Testis (tissue), 3 donors: ENCODE data around the gene LPAR1. TPM values are rescaled to one million over a fixed set of nuclear protein-coding genes. Genes with fewer than 3 reads are reported as not detected.

Source experiments
- DNase-seq: peaks from one replicate; pipeline ENCODE4 v3.0.0-alpha.2; 2019
- H3K27ac ChIP-seq, 2 donors: fragments of 200-600 bp; sonication (generic); one replicate each; pipeline ENCODE4 v1.5.1; 2019
- H3K27me3 ChIP-seq: fragments of 200-600 bp; sonication (generic); one replicate; pipeline ENCODE4 v1.5.1; 2019
- H3K36me3 ChIP-seq: fragments of 200-600 bp; sonication (generic); one replicate; pipeline ENCODE4 v1.5.1; 2017; ENCODE audit warnings: low read depth; ENCODE audit errors: missing control alignments
- H3K4me1 ChIP-seq: fragments of 200-600 bp; sonication (generic); one replicate; pipeline ENCODE4 v1.5.1; 2019
- H3K4me3 ChIP-seq, 2 donors: fragments of 200-600 bp; sonication (generic); one replicate each; pipeline ENCODE4 v1.5.1; 2017 to 2019
- H3K9me3 ChIP-seq: fragments of 200-600 bp; sonication (generic); one replicate; pipeline ENCODE4 v1.5.1; 2017
- CTCF ChIP-seq, 3 experiments: fragments of 450-650 bp in 2 of 3; fragments of 200-600 bp in 1 of 3; sonication (generic) in 1 of 3; IDR thresholded peaks; one replicate each; pipeline ENCODE4 v1.5.1; 2016 to 2019; ENCODE audit warnings: antibody characterized with exemption in 3 of 3, mild to moderate bottlenecking in 2 of 3, moderate library complexity in 1 of 3
- POLR2A ChIP-seq: fragments of 450-650 bp; IDR thresholded peaks from one replicate; pipeline ENCODE4 v1.6.1; 2017; ENCODE audit warnings: antibody characterized with exemption, mild to moderate bottlenecking, moderate library complexity
- WGBS, 2 donors: methylation state at CpG; one replicate each; pipeline ENCODE4 v1.1.5; 2018; 5-methylcytosine and 5-hydroxymethylcytosine counted together
- intact Hi-C: fragments of 100-400 bp; cut with DNase I; formaldehyde crosslinking; loops from one replicate; pipeline ENCODE4 v1.15.1; 2023; ENCODE audit warnings: low total_unique reads
- polyA plus RNA-seq: library from polyadenylated mRNA; stranded (reverse); fragments of 350-450 nt; fragmentation: Illumina TruSeq; extraction: RNeasy Lipid Tissue Mini Kit (QIAGEN cat#74804); gene quantifications from one replicate; pipeline ENCODE4 v1.2.3, GENCODE V29; 2014; ENCODE audit warnings: low read depth, low replicate concordance; ENCODE audit not compliant: insufficient read depth
- total RNA-seq, 2 donors: library from RNA; depleted of rRNA; stranded (reverse); fragments of >200 nt; gene quantifications; one replicate each; pipeline ENCODE4 v1.2.3, GENCODE V29; 2016

LPAR1 gene
- total and polyA plus RNA-seq, 3 donors from 2014 or later, result 13.1 to 23.9 (median 19.5) TPM

DNA sequence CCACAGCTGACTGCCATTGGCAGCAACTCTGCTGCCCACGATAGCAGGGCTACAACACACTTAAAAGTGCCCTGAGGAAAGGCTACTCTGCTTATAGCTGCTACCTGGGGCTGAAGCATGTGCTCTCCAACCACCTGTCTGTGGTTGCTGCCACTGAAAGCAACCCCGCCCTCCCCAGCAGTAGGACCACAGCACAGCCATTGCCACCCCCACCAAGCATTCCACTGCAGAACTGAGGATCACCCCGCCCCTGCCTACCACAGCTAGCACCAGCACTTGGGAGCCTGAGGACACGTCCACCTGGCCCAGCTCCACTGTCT lies 85.8 kb downstream of the LPAR1 start:
- Histone ChIP-seq H3K27me3 (no peaks in the 10 kb centered on the region), H3K4me3 (no peak overlapping the region), H3K36me3 (no peaks in the 10 kb centered on the region), H3K9me3 (no peaks in the 10 kb centered on the region), H3K4me1 (no peaks in the 10 kb centered on the region), H3K27ac (no peak overlapping the region)
- TF ChIP-seq POLR2A (no peak), CTCF (IDR thresholded peaks at IDR 0.05) (no peak)
- 80 to 95% methylated on average over 3 to 4 of the region's 4 CpGs for WGBS, 2 donors
- no peak for DNase-seq
- intact Hi-C loops, result no loop called here

DNA sequence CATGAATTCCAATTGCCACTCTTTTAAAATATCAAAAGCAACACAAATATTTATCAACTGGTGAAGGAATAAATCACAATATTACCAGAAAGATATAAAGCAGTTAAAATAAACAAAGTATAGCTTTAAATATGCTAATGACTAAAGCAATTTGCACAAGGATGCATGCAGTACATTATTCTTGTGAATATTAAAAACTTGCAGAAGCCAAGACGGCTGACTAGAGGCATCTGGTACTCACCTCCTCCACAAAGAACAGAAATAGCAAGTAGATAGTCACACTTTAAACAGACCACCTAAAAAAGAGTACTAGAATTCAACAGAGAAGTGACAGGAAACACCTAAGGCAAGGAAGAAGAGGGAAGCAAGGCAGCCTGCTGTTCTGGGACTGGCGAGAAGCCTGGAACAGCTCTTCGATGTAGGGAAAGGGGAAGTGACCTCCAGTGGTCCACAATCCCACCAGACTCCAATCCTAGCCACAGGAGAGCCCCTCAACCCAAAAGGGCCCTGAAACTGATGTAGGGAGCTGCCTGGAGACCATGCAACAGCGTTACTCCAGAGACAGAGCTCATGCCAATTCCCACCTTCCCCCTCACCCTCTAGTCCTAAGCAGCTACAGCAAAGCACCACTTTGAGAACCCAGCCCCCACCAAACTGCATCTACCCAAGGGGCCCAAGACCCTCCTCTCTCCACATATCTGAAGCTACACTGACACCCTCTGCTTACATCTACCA lies 86.3 kb downstream of the LPAR1 start:
- intact Hi-C loops, result no loop called here
- H3K9me3 ChIP-seq, result no peaks in the 10 kb centered on the region
- no peaks in the 10 kb centered on the region for H3K4me1 ChIP-seq
- H3K27ac ChIP-seq, result no peak overlapping the region
- no peak for TF ChIP-seq CTCF (IDR thresholded peaks at IDR 0.05)
- no peak for TF ChIP-seq POLR2A
- no peak for DNase-seq
- no peaks in the 10 kb centered on the region for H3K27me3 ChIP-seq
- 45 to 62% methylated on average over 4 of the region's 4 CpGs for WGBS, 2 donors
- no peak overlapping the region for H3K4me3 ChIP-seq
- H3K36me3 ChIP-seq, result no peaks in the 10 kb centered on the region

DNA sequence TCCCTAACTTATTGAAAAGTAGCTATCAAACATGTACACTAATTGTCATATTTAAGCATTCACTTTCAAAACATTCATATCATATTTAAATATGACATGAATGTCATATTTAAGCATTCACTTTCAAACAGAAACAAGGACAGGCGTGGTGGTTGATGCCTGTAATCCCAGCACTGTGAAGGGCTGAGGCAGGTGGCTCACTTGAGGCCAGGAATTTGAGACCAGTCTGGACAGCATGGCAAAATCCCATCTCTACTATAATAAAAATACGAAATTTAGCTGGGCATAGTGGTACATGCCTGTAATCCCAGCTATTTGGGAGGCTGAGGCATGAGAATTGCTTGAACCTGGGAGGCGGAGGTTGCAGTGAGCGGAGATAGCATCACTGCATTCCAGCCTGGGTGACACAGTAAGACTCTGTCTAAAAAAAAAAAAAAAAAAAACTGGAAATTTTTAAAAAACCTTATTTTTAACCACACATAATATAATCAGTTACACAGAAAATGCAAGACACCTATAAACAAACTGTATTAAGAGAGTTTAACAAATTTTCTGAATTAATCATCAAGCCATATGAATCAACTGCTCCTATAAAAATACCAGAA lies 88.1 kb downstream of the LPAR1 start:
- H3K4me3 ChIP-seq, result no peak overlapping the region
- no peaks in the 10 kb centered on the region for H3K36me3 ChIP-seq
- no peak for DNase-seq
- 90 to 92% methylated on average over 4 of the region's 4 CpGs for WGBS, 2 donors
- TF ChIP-seq CTCF (IDR thresholded peaks at IDR 0.05) (no peak), POLR2A (no peak)
- H3K27ac ChIP-seq, result no peak overlapping the region
- H3K27me3 ChIP-seq, result no peaks in the 10 kb centered on the region
- no peaks in the 10 kb centered on the region for H3K9me3 ChIP-seq
- intact Hi-C loops, result no loop called here
- no peaks in the 10 kb centered on the region for H3K4me1 ChIP-seq

GRCh38 chr9:110949081-110949480 lies 89.2 kb downstream of the LPAR1 start:
- H3K27ac ChIP-seq, result no peak overlapping the region
- no peak for TF ChIP-seq CTCF (IDR thresholded peaks at IDR 0.05)
- TF ChIP-seq POLR2A, result no peak
- H3K4me1 ChIP-seq, result no peaks in the 10 kb centered on the region
- H3K9me3 ChIP-seq, result no peaks in the 10 kb centered on the region
- intact Hi-C loops, result no loop called here
- H3K36me3 ChIP-seq, result no peaks in the 10 kb centered on the region
- no peaks in the 10 kb centered on the region for H3K27me3 ChIP-seq
- no peak for DNase-seq
- WGBS, 2 donors, result 65 to 74% methylated on average over 4 of the region's 4 CpGs
- no peak overlapping the region for H3K4me3 ChIP-seq
